Adrenal gland (tissue), 5 donors: ENCODE data around the gene IMMP2L.

ENCODE experiments used
- POLR2A ChIP-seq, 2 donors: fragments of 450-650 bp; IDR thresholded peaks; one replicate each; pipeline ENCODE4 v1.6.1; 2017; ENCODE audit warnings: antibody characterized with exemption in 2 of 2, mild to moderate bottlenecking in 2 of 2, moderate library complexity in 1 of 2
- TF ChIP-seq, protein P1 (sequence below), 6 experiments: fragments of 450-650 bp in 4 of 6; fragments of 200-600 bp in 2 of 6; sonication (generic) in 1 of 6; IDR thresholded peaks; 1 replicate in 5 of 6; 2 replicates in 1 of 6; pipeline versions ENCODE4 v1.5.1 to v1.8.0; 2016 to 2021; ENCODE audit warnings: antibody characterized with exemption in 6 of 6, mild to moderate bottlenecking in 2 of 6, moderate library complexity in 1 of 6
- donor health status: DM: no; HTN: no; CAD: no.

DNA sequence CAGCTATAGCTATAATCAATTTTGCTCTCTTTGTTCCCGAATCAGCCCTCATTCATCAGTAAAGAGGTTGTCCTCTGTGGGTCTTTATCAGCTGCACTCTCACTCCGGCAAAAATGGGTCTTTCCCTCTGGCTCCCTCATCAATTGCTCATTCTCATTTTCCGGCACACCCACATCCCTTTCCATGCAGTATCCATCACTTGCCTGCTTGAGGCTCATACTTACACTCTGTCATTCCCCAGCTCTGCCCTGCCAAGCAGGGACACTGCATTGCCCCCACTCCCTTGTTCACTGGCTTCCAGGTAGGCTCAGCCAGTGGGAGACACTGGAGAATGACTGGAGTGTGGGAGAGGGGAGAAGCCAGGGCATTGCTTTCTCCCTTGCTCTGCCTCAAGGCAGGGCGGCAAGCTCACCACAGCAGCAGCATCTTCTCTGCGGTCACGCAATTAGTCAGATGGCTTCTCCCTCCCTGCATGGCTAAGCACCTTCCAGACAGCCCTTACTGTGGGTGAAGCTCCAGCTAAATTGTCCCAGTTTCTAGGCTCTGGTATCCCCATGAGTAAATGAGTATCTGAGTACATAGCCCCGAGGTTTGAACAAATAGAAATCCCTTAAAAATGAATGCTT lies 942.1 kb downstream of the IMMP2L start:
- TF ChIP-seq POLR2A (IDR thresholded peaks at IDR 0.05): no peak
- TF ChIP-seq, protein P1, sequence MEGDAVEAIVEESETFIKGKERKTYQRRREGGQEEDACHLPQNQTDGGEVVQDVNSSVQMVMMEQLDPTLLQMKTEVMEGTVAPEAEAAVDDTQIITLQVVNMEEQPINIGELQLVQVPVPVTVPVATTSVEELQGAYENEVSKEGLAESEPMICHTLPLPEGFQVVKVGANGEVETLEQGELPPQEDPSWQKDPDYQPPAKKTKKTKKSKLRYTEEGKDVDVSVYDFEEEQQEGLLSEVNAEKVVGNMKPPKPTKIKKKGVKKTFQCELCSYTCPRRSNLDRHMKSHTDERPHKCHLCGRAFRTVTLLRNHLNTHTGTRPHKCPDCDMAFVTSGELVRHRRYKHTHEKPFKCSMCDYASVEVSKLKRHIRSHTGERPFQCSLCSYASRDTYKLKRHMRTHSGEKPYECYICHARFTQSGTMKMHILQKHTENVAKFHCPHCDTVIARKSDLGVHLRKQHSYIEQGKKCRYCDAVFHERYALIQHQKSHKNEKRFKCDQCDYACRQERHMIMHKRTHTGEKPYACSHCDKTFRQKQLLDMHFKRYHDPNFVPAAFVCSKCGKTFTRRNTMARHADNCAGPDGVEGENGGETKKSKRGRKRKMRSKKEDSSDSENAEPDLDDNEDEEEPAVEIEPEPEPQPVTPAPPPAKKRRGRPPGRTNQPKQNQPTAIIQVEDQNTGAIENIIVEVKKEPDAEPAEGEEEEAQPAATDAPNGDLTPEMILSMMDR (IDR thresholded peaks at IDR 0.05): no peak
